AG10803 (cell line): ENCODE results near the gene LENG1.

Experiments
- DNase-seq: peaks from one replicate; pipeline ENCODE4 v3.0.0; 2010; ENCODE audit warnings: low read depth
- H3K4me3 ChIP-seq: 2 replicates; pipeline ENCODE4 v1.5.1; 2011; ENCODE audit warnings: mild to moderate bottlenecking, low read length, control low read depth
- CTCF ChIP-seq: conservative IDR thresholded peaks from 2 replicates; pipeline ENCODE4 v1.5.1; 2011; ENCODE audit warnings: mild to moderate bottlenecking, low read length, control low read depth, inconsistent platforms

The LENG1 gene

GRCh38 chr19:54160854-54161253 is 1.3 kb upstream of the LENG1 start:
- TF ChIP-seq CTCF, result no peak
- DNase-seq, result no peak
- H3K4me3 ChIP-seq, result peak overlapping the region; percentile 72

DNA sequence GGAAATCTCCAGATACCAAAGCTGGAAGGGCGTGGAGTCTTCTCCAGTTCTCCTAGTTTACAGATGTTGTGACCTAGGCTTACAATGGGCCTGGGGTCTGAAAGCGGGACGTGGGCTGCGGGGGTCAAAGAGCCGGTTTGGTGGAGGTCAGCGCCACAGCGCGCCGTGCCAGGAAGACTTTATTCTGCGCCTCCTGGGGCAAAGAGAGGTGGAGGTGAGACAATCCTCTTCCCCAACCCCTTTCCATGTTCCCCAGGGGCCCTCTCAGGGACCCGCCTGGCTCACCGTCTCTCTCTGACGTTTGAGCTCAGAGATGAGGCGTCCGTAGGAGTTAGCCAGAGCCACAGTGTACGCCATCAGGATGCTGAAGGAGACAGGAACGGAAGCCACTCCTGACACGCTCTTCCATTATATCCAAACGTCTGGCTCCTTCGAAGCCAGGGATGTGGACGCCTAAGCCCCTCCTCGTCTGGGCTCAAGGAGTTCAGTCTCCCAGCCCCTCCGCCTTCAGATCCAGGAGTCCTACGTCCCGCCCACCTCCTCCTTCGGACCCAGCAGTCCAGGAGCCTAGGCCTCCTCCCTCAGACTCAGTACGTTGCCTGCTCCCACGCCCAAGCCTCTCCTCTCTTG is 776 bp upstream of the LENG1 start:
- no peak for DNase-seq
- TF ChIP-seq CTCF, result no peak
- peak overlapping the region; percentile 72 for H3K4me3 ChIP-seq

DNA sequence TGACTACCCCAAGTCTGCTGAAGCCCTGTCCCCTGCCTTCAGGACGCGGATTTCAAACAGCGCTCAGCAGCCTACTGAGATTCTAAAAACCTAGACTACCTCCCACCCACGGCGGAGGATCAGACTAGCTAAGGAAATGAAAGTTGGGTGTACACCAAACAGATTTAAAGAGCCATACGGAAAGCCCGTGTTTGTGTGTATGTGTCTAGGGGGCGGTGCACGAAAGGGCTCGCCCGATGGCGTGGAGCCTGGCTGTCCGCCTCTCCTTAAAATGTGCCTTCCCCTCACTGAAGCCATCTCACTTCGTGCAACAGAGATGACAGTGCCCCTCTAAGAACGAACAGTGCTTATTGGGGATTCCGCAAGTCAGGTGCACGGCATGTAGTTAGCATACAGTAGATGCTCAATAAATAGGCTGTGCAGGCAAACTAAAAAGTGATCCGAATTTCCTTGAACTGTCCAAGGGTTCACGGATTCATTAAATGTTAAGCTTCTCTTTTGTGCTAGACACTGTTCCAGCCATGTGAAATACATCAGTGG is 639 bp downstream of the LENG1 start:
- H3K4me3 ChIP-seq, result peak overlapping the region; percentile 87
- TF ChIP-seq CTCF, result no peak
- DNase-seq, result no peak

DNA sequence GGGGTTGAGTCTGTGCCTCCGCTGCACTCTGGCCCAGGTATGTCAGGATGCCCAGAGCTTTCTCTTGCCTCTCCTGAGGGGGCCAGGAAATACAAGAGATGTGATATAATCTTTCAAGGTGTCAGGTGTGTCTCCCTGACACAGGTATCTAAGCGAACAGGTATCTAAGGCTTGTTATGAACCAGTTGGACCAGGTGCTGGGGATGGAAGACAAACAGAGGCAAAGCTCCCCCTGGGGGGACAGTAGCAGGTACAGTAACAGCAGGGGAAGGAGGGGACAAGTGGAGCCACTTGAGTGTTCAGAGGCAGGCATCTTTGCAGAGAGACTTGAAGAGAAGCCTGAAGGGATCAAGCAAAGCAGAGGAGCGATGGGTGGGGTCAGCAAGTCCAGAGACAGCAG is 2.6 kb downstream of the LENG1 start:
- no peak overlapping the region for H3K4me3 ChIP-seq
- DNase-seq, result no peak
- TF ChIP-seq CTCF, result no peak

DNA sequence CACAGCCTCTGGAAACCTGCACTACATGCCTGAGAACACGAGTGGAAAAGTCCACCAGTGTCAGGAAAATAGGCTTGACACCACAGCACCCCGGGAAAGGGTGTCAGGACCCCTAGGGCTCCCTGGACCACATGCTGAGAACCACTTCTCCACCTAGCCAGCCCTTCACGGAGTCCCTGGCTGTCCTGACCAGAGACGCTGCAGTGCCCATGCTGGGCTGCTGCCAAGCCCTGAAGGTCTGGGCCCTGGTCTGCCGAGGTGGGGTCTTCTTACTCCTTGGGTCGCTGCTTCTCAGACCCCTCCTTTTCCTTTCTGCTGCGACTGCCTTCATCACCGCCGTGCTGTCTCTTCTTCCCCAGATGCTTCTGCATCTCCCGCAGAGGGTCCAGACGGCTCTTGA is 3.0 kb downstream of the LENG1 start:
- no peak for DNase-seq
- no peak for TF ChIP-seq CTCF
- no peak overlapping the region for H3K4me3 ChIP-seq

- TF ChIP-seq CTCF, result no peak
Measured at GRCh38 chr19:54155694-54156093, 3.8 kb downstream of the LENG1 start.

DNA sequence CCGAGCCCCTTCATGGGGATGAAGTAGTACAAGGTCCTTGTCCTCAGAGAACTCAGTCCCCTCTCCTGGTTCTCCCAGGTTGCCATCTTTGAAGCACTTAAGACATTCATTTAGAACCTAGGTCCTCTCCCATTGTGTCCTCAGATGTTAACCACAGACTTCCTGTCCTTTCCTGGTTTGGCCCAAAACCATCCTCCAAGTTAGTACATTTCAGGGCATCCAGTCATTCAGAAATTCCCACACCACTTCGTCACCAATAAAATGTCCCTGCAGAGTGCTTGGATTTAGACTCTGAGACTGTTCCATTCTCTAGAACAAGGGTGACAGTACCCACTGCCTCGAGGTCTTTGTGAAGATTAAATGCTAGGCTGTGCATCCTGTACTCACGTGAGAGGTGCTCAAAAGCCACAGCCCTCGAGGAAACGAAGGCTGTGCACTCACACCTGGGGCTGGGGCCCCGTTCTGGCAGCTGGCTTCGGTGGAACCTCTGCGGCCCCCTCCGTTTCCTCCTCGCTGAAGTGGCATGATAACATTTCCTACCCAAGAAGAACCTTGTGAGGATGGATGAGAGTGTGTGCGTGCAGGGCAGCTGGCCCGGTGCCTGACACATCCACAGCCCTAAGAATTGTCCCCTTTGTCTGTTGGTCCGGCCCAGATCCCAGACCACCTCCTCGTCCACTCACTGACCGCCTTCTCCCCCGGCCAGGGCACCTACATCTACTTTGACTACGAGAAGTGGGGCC is 4.7 kb downstream of the LENG1 start:
- peak; percentile 66 for DNase-seq
- no peak for TF ChIP-seq CTCF

More at GRCh38 chr19:54155694-54156093, 3.8 kb downstream of the LENG1 start:
- H3K4me3 ChIP-seq, result no peak overlapping the region
- no peak for DNase-seq

More for the DNA sequence above, 4.7 kb downstream of the LENG1 start:
- H3K4me3 ChIP-seq, result no peak overlapping the region
